ENCODE measurements around the gene UGT1A8. TPM values are rescaled to one million over a fixed set of nuclear protein-coding genes. Genes with fewer than 3 reads are reported as not detected.

Gene UGT1A8
- total and polyA plus RNA-seq, 2 experiments from 2014 or later, result 0.45 TPM; not detected in 1

DNA sequence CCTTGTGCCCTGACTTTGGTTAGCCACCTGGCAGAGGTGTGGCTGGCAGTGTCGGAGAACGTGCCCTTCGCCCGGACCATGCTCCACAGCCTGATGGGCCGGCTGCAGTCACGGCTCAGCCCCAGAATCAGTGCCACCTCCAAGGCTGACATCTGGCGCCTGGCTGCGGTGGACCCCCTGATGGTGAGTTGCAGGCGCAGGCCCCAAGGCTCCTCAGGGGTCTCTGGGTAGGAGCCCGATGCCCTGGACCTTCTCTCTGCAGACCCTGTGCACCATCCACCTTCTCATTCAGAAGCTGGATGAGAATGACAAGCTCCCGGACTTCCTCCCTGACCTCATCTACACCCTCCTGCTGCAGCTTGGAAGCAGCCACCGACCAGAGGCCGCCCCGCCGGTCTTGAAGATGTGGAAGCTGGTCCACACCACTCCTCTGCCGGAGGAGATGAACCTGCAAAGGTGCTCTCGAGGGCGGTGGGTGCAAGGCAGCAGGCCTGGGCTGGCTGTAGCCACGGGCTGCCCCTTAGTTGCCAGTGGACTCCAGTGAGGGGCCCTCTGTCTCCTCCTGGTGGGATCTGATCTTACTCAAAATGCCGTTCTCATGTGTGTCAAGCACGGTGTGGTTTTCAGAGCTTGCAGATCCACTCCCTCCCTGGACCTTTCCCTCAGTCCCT lies 204.8 kb downstream of the UGT1A8 start:
- no peaks in the 10 kb centered on the region for H3K27me3 ChIP-seq (ENCODE audit: insufficient read depth)
- peaks cover 3% of the 10 kb centered on the region; the same call in 1 of the 3 replicates for H3K9me3 Mint-ChIP-seq
- no peak for ATAC-seq

More for the DNA sequence above, 204.8 kb downstream of the UGT1A8 start:
- no peak overlapping the region for H3K27ac ChIP-seq (ENCODE audit: low read depth)
- DNase-seq (ENCODE audit: low spot score), result no peak
- TF ChIP-seq, protein P1, sequence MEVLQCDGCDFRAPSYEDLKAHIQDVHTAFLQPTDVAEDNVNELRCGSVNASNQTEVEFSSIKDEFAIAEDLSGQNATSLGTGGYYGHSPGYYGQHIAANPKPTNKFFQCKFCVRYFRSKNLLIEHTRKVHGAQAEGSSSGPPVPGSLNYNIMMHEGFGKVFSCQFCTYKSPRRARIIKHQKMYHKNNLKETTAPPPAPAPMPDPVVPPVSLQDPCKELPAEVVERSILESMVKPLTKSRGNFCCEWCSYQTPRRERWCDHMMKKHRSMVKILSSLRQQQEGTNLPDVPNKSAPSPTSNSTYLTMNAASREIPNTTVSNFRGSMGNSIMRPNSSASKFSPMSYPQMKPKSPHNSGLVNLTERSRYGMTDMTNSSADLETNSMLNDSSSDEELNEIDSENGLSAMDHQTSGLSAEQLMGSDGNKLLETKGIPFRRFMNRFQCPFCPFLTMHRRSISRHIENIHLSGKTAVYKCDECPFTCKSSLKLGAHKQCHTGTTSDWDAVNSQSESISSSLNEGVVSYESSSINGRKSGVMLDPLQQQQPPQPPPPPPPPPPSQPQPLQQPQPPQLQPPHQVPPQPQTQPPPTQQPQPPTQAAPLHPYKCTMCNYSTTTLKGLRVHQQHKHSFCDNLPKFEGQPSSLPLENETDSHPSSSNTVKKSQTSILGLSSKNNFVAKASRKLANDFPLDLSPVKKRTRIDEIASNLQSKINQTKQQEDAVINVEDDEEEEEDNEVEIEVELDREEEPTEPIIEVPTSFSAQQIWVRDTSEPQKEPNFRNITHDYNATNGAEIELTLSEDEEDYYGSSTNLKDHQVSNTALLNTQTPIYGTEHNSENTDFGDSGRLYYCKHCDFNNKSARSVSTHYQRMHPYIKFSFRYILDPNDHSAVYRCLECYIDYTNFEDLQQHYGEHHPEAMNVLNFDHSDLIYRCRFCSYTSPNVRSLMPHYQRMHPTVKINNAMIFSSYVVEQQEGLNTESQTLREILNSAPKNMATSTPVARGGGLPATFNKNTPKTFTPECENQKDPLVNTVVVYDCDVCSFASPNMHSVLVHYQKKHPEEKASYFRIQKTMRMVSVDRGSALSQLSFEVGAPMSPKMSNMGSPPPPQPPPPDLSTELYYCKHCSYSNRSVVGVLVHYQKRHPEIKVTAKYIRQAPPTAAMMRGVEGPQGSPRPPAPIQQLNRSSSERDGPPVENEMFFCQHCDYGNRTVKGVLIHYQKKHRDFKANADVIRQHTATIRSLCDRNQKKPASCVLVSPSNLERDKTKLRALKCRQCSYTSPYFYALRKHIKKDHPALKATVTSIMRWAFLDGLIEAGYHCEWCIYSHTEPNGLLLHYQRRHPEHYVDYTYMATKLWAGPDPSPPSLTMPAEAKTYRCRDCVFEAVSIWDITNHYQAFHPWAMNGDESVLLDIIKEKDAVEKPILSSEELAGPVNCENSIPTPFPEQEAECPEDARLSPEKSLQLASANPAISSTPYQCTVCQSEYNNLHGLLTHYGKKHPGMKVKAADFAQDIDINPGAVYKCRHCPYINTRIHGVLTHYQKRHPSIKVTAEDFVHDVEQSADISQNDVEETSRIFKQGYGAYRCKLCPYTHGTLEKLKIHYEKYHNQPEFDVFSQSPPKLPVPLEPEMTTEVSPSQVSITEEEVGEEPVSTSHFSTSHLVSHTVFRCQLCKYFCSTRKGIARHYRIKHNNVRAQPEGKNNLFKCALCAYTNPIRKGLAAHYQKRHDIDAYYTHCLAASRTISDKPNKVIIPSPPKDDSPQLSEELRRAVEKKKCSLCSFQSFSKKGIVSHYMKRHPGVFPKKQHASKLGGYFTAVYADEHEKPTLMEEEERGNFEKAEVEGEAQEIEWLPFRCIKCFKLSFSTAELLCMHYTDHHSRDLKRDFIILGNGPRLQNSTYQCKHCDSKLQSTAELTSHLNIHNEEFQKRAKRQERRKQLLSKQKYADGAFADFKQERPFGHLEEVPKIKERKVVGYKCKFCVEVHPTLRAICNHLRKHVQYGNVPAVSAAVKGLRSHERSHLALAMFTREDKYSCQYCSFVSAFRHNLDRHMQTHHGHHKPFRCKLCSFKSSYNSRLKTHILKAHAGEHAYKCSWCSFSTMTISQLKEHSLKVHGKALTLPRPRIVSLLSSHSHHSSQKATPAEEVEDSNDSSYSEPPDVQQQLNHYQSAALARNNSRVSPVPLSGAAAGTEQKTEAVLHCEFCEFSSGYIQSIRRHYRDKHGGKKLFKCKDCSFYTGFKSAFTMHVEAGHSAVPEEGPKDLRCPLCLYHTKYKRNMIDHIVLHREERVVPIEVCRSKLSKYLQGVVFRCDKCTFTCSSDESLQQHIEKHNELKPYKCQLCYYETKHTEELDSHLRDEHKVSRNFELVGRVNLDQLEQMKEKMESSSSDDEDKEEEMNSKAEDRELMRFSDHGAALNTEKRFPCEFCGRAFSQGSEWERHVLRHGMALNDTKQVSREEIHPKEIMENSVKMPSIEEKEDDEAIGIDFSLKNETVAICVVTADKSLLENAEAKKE (CRISPR knock-in tag; IDR thresholded peaks at IDR 0.05), result no peak
- TF ChIP-seq EZH2 (IDR thresholded peaks at IDR 0.05; ENCODE audit: low read depth, unreplicated experiment), result no peak
- TF ChIP-seq, protein P2, sequence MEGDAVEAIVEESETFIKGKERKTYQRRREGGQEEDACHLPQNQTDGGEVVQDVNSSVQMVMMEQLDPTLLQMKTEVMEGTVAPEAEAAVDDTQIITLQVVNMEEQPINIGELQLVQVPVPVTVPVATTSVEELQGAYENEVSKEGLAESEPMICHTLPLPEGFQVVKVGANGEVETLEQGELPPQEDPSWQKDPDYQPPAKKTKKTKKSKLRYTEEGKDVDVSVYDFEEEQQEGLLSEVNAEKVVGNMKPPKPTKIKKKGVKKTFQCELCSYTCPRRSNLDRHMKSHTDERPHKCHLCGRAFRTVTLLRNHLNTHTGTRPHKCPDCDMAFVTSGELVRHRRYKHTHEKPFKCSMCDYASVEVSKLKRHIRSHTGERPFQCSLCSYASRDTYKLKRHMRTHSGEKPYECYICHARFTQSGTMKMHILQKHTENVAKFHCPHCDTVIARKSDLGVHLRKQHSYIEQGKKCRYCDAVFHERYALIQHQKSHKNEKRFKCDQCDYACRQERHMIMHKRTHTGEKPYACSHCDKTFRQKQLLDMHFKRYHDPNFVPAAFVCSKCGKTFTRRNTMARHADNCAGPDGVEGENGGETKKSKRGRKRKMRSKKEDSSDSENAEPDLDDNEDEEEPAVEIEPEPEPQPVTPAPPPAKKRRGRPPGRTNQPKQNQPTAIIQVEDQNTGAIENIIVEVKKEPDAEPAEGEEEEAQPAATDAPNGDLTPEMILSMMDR (conservative IDR thresholded peaks at IDR 0.05; ENCODE audit: low read depth in 2 of 2), result no peak
- no peak for TF ChIP-seq NANOG (IDR thresholded peaks at IDR 0.05; ENCODE audit: borderline replicate concordance)
- TF ChIP-seq POLR2AphosphoS5 (IDR thresholded peaks at IDR 0.05; ENCODE audit: low read depth), result no peak
- no peak for TF ChIP-seq CREB1 (CRISPR knock-in tag; IDR thresholded peaks at IDR 0.05; ENCODE audit: low read depth)
- TF ChIP-seq JUNB (IDR thresholded peaks at IDR 0.05; ENCODE audit: unreplicated experiment), result no peak
- TF ChIP-seq ZNF114 (CRISPR knock-in tag; IDR thresholded peaks at IDR 0.05), result no peak
- TF ChIP-seq, protein P3, sequence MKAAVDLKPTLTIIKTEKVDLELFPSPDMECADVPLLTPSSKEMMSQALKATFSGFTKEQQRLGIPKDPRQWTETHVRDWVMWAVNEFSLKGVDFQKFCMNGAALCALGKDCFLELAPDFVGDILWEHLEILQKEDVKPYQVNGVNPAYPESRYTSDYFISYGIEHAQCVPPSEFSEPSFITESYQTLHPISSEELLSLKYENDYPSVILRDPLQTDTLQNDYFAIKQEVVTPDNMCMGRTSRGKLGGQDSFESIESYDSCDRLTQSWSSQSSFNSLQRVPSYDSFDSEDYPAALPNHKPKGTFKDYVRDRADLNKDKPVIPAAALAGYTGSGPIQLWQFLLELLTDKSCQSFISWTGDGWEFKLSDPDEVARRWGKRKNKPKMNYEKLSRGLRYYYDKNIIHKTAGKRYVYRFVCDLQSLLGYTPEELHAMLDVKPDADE (IDR thresholded peaks at IDR 0.05), result no peak
- TF ChIP-seq, protein P4, sequence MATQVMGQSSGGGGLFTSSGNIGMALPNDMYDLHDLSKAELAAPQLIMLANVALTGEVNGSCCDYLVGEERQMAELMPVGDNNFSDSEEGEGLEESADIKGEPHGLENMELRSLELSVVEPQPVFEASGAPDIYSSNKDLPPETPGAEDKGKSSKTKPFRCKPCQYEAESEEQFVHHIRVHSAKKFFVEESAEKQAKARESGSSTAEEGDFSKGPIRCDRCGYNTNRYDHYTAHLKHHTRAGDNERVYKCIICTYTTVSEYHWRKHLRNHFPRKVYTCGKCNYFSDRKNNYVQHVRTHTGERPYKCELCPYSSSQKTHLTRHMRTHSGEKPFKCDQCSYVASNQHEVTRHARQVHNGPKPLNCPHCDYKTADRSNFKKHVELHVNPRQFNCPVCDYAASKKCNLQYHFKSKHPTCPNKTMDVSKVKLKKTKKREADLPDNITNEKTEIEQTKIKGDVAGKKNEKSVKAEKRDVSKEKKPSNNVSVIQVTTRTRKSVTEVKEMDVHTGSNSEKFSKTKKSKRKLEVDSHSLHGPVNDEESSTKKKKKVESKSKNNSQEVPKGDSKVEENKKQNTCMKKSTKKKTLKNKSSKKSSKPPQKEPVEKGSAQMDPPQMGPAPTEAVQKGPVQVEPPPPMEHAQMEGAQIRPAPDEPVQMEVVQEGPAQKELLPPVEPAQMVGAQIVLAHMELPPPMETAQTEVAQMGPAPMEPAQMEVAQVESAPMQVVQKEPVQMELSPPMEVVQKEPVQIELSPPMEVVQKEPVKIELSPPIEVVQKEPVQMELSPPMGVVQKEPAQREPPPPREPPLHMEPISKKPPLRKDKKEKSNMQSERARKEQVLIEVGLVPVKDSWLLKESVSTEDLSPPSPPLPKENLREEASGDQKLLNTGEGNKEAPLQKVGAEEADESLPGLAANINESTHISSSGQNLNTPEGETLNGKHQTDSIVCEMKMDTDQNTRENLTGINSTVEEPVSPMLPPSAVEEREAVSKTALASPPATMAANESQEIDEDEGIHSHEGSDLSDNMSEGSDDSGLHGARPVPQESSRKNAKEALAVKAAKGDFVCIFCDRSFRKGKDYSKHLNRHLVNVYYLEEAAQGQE (IDR thresholded peaks at IDR 0.05; ENCODE audit: unreplicated experiment), result no peak
- no peak for TF ChIP-seq EZH2phosphoT487 (IDR thresholded peaks at IDR 0.05; ENCODE audit: unreplicated experiment)
- no peak for TF ChIP-seq STAT1 (IDR thresholded peaks at IDR 0.05; ENCODE audit: unreplicated experiment)
- TF ChIP-seq ZNF331 (CRISPR knock-in tag; IDR thresholded peaks at IDR 0.05; ENCODE audit: low read depth), result no peak
- no peaks in the 10 kb centered on the region for H3K79me2 ChIP-seq (replicated peaks; ENCODE audit: insufficient read depth)
- H4K20me1 ChIP-seq (replicated peaks; ENCODE audit: insufficient read depth), result no peaks in the 10 kb centered on the region
- H3K4me3 ChIP-seq, result no peak overlapping the region
- H3K36me3 ChIP-seq (ENCODE audit: insufficient read depth), result no peaks in the 10 kb centered on the region
- H2AFZ ChIP-seq, result no peak overlapping the region
- H3K4me2 ChIP-seq, result no peak overlapping the region
- H3K4me1 Mint-ChIP-seq, result peaks cover 3% of the 10 kb centered on the region; the same call in 2 of the 3 replicates
- no peaks in the 10 kb centered on the region for H3F3A ChIP-seq (replicated peaks; ENCODE audit: low read depth)
- H3K27ac Mint-ChIP-seq, result no peak overlapping the region
- H3K9me2 ChIP-seq (ENCODE audit: insufficient read depth), result no peaks in the 10 kb centered on the region
- no peaks in the 10 kb centered on the region for H3K36me3 Mint-ChIP-seq (ENCODE audit: low read depth)
- H3K4me3 Mint-ChIP-seq, result no peak overlapping the region
- H3K27me3 Mint-ChIP-seq (ENCODE audit: insufficient read depth, low read depth, poor library complexity), result peaks cover 13% of the 10 kb centered on the region
- H3K4me1 ChIP-seq (ENCODE audit: insufficient read depth), result no peaks in the 10 kb centered on the region
